HEK293T (cell line): ENCODE results near the gene SPP1.

Experiments
- FOXM1 ChIP-seq: fragments of 450-650 bp; IDR thresholded peaks from 2 replicates; pipeline ENCODE4 v1.6.1; 2017; ENCODE audit warnings: mild to moderate bottlenecking, borderline replicate concordance
- LEF1 ChIP-seq: fragments of 450-650 bp; IDR thresholded peaks from 2 replicates; pipeline ENCODE4 v1.6.1; 2017; ENCODE audit warnings: mild to moderate bottlenecking, borderline replicate concordance

GRCh38 chr4:87956501-87956900, 19.0 kb upstream of the SPP1 start:
- no peak for TF ChIP-seq FOXM1
- no peak for TF ChIP-seq LEF1
